Heart left ventricle (tissue), 13 donors: ENCODE data around the gene ARHGEF40.

Source experiments
- CTCF ChIP-seq, 12 donors: fragments of 200-600 bp; sonication (generic) in 4 of 12; IDR thresholded peaks; one replicate each; pipeline versions ENCODE4 v1.5.0 to v1.8.0; 2018 to 2022; ENCODE audit warnings: antibody characterized with exemption in 12 of 12, mild to moderate bottlenecking in 5 of 12
- POLR2A ChIP-seq, 2 donors: fragments of 450-650 bp; IDR thresholded peaks; one replicate each; pipeline ENCODE4 v1.6.1; 2017; ENCODE audit warnings: antibody characterized with exemption in 2 of 2, mild to moderate bottlenecking in 2 of 2, moderate library complexity in 2 of 2
- donor health status: ischemic (EF 13 %, LVEDD 7.1; RV severe dilation, severe dysfunction).
- donor health status: DM: no; HTN: yes; CAD: no.
- donor health status: DM: no; HTN: no; CAD: no.
- donor health status: ischemic (EF 25% LVEDD 6.9; RV normal size, moderate dysfunction).
- donor health status: ischemic (EF 25% LVEDD 5.7; RV mildly dilated, moderate dysfunction).
- donor health status: ischemic (EF 35%, LVEDD 5.7; RV mildly dilated, moderate dysfunction).
- donor health status: nonischemic (EF 11% LVEDD 7.7; RV severe dilation, severe dysfunction).
- donor health status: DM: yes; HTN: yes; CAD: no.
- donor health status: PGD.
- donor health status: ischemic (EF 29% LVEDD 5.4; RV normal size, mild dysfunction).
- donor health status: nonischemic (EF 23%, LVEDD 6.1; RV moderate dilation, normal function).

GRCh38 chr14:21072031-21072473, 1.9 kb downstream of the ARHGEF40 start:
- TF ChIP-seq CTCF (IDR thresholded peaks at IDR 0.05) = no peak
- TF ChIP-seq POLR2A (IDR thresholded peaks at IDR 0.05) = peak in 1 of 2 donors; percentile 17
